ENCODE data around the gene LEAP2.

The LEAP2 gene

GRCh38 chr5:132884548-132884947, 11.1 kb downstream of the LEAP2 start:
- no peak for DNase-seq

GRCh38 chr5:132886064-132886823, 12.8 kb downstream of the LEAP2 start:
- no peak for DNase-seq

GRCh38 chr5:132887283-132887682, 13.8 kb downstream of the LEAP2 start:
- no peak for DNase-seq

GRCh38 chr5:132889501-132889900, 16.0 kb downstream of the LEAP2 start:
- no peak for DNase-seq

- no peak for DNase-seq
These were observed 17.3 kb downstream of the LEAP2 start for GRCh38 chr5:132890817-132891216.

GRCh38 chr5:132895719-132896305, 22.3 kb downstream of the LEAP2 start:
- DNase-seq, result no peak

- no peak for DNase-seq
These were observed 23.2 kb downstream of the LEAP2 start for GRCh38 chr5:132896685-132897084.

- no peak for DNase-seq
These were observed 24.6 kb downstream of the LEAP2 start for GRCh38 chr5:132898094-132898493.

- DNase-seq, result no peak
These were observed 27.6 kb downstream of the LEAP2 start for GRCh38 chr5:132901036-132901435.

GRCh38 chr5:132901730-132902129, 28.3 kb downstream of the LEAP2 start:
- DNase-seq, result no peak

GRCh38 chr5:132905938-132906337, 32.5 kb downstream of the LEAP2 start:
- DNase-seq, result no peak

GRCh38 chr5:132907161-132907560, 33.7 kb downstream of the LEAP2 start:
- DNase-seq, result no peak

- no peak for DNase-seq
These were observed 36.2 kb downstream of the LEAP2 start for GRCh38 chr5:132909702-132910101.

GRCh38 chr5:132915681-132916080, 42.2 kb downstream of the LEAP2 start:
- no peak for DNase-seq

GRCh38 chr5:132916086-132916485, 42.6 kb downstream of the LEAP2 start:
- no peak for DNase-seq
